HG03108 (cell line): ENCODE measurements around the gene OPRL1.

Source experiments
- ATAC-seq: cut with Tn5 transposase; IDR thresholded peaks from one replicate; pipeline ENCODE4 v1.9.1; 2021; ENCODE audit warnings: moderate library complexity; ENCODE audit not compliant: unreplicated experiment

The OPRL1 gene

GRCh38 chr20:64101731-64102621 is 22.1 kb downstream of the OPRL1 start:
- ATAC-seq = no peak

- no peak for ATAC-seq
These were observed 22.9 kb downstream of the OPRL1 start for GRCh38 chr20:64102647-64103354.

GRCh38 chr20:64103871-64104666 is 24.2 kb downstream of the OPRL1 start:
- ATAC-seq = no peak

GRCh38 chr20:64104667-64105451 is 25.0 kb downstream of the OPRL1 start:
- no peak for ATAC-seq

GRCh38 chr20:64105846-64106434 is 26.1 kb downstream of the OPRL1 start:
- ATAC-seq = no peak

- no peak for ATAC-seq
These were observed 26.6 kb downstream of the OPRL1 start for GRCh38 chr20:64106435-64106961.

- no peak for ATAC-seq
These were observed 27.3 kb downstream of the OPRL1 start, which contains the start of gene NPBWR2 for GRCh38 chr20:64106981-64107735. Gene NPBWR2 (minus strand): TSS chr20:64107565. CDS start chr20:64106831, 734 bp downstream.

GRCh38 chr20:64107736-64108457 is 28.0 kb downstream of the OPRL1 start:
- ATAC-seq = no peak

- ATAC-seq = no peak
These were observed 29.1 kb downstream of the OPRL1 start for GRCh38 chr20:64108731-64109681.

- ATAC-seq = no peak
These were observed 30.0 kb downstream of the OPRL1 start for GRCh38 chr20:64109831-64110391.

- no peak for ATAC-seq
These were observed 30.7 kb downstream of the OPRL1 start for GRCh38 chr20:64110411-64111068.

GRCh38 chr20:64111841-64112641 is 32.2 kb downstream of the OPRL1 start:
- no peak for ATAC-seq

- no peak for ATAC-seq
These were observed 33.0 kb downstream of the OPRL1 start for GRCh38 chr20:64112691-64113443.

- ATAC-seq = no peak
These were observed 33.5 kb downstream of the OPRL1 start for GRCh38 chr20:64113444-64113775.

GRCh38 chr20:64113796-64114355 is 34.0 kb downstream of the OPRL1 start:
- ATAC-seq = no peak
